ENCODE data around the gene TMPRSS9.
"Not testable (repeated sequence)": the region's sequence is repeated elsewhere in the genome, so short reads cannot be mapped to it uniquely, and the experiment has no call there.

DNA sequence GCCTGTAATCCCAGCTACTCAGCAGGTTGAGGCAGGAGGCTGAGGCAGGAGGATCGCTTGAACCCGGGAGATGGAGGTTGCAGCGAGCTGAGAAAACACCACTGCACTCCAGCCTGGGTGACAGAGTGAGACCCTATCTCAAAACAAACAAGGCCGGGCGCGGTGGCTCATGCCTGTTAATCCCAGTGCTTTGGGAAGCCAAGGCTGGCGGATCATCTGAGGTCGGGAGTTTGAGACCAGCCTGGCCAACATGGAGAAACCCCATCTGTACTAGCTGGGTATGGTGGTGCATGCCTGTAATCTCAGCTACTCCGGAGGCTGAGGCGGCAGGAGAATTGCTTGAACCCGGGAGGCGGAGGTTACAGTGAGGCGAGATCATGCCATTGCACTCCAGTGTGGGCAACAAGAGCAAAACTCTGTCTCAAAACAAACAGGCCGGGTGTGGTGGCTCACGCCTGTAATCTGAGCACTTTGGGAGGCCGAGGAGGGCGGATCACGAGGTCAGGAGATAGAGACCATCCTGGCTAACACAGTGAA, 35.3 kb downstream of the TMPRSS9 start:
- TF ChIP-seq, protein P1, sequence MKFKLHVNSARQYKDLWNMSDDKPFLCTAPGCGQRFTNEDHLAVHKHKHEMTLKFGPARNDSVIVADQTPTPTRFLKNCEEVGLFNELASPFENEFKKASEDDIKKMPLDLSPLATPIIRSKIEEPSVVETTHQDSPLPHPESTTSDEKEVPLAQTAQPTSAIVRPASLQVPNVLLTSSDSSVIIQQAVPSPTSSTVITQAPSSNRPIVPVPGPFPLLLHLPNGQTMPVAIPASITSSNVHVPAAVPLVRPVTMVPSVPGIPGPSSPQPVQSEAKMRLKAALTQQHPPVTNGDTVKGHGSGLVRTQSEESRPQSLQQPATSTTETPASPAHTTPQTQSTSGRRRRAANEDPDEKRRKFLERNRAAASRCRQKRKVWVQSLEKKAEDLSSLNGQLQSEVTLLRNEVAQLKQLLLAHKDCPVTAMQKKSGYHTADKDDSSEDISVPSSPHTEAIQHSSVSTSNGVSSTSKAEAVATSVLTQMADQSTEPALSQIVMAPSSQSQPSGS (CRISPR knock-in tag; IDR thresholded peaks at IDR 0.05; ENCODE audit: borderline replicate concordance, low read depth), result not testable (repeated sequence)
- TF ChIP-seq, protein P2, sequence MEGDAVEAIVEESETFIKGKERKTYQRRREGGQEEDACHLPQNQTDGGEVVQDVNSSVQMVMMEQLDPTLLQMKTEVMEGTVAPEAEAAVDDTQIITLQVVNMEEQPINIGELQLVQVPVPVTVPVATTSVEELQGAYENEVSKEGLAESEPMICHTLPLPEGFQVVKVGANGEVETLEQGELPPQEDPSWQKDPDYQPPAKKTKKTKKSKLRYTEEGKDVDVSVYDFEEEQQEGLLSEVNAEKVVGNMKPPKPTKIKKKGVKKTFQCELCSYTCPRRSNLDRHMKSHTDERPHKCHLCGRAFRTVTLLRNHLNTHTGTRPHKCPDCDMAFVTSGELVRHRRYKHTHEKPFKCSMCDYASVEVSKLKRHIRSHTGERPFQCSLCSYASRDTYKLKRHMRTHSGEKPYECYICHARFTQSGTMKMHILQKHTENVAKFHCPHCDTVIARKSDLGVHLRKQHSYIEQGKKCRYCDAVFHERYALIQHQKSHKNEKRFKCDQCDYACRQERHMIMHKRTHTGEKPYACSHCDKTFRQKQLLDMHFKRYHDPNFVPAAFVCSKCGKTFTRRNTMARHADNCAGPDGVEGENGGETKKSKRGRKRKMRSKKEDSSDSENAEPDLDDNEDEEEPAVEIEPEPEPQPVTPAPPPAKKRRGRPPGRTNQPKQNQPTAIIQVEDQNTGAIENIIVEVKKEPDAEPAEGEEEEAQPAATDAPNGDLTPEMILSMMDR (IDR thresholded peaks at IDR 0.05), result not testable (repeated sequence)
- TF ChIP-seq FOXP4 (CRISPR knock-in tag; IDR thresholded peaks at IDR 0.05); ESRRA (CRISPR knock-in tag; IDR thresholded peaks at IDR 0.05; ENCODE audit: borderline replicate concordance); NR3C1 (CRISPR knock-in tag; conservative IDR thresholded peaks at IDR 0.05; ENCODE audit: low read depth); ZNF512 (CRISPR knock-in tag; IDR thresholded peaks at IDR 0.05; ENCODE audit: borderline replicate concordance); FOXK1 (CRISPR knock-in tag; IDR thresholded peaks at IDR 0.05); ATF3 (CRISPR knock-in tag; conservative IDR thresholded peaks at IDR 0.05); ZNF263 (CRISPR knock-in tag; IDR thresholded peaks at IDR 0.05; ENCODE audit: low read depth): not testable (repeated sequence)

Measured in WTC11 (cell line).